HCT116 (cell line): Measurements from ENCODE around the gene SLC9A9. TPM values are rescaled to one million over a fixed set of nuclear protein-coding genes. Genes with fewer than 3 reads are reported as not detected.

Experiments used
- ATAC-seq: fragments of 200-7000 bp; cut with Tn5 transposase; 2 replicates; pipeline ENCODE4 v1.9.1; 2020; ENCODE audit warnings: mild to moderate bottlenecking, moderate library complexity
- BruUV-seq: library from RNA; stranded (reverse); fragments of 400-500 nt; replicated peaks from 2 replicates; lab custom pipeline; 2021; lab: Mats Ljungman, UMichigan
- CTCF ChIA-PET: fragments of 300-600 bp; sonication (Branson Sonifier 250); formaldehyde crosslinking; loops from one replicate; lab custom pipeline; 2021; ENCODE audit warnings: antibody characterized with exemption; lab: Charles Lee
- POLR2A ChIA-PET: fragments of 300-600, 350-600 bp; sonication (Branson Sonifier 250); formaldehyde crosslinking; loops from one replicate; lab custom pipeline; 2021; ENCODE audit warnings: antibody characterized with exemption; lab: Charles Lee
- RAD21 ChIA-PET, 2 experiments: fragments of 300-600 bp; sonication (Branson Sonifier 250); formaldehyde crosslinking; loops; one replicate each; lab custom pipeline; 2023; ENCODE audit warnings: low total read pairs in 2 of 2; ENCODE audit not compliant: uncharacterized antibody in 2 of 2, unreplicated experiment in 2 of 2, low non-redundant PET in 1 of 2; lab: Charles Lee
- DNase-seq: peaks from one replicate; pipeline ENCODE4 v3.0.0-alpha.2; 2010; ENCODE audit warnings: low read depth, low spot score
- H2AFZ ChIP-seq: fragments of 200-600 bp; shearing (Covaris generic), sonication (generic); 2 replicates; pipeline ENCODE4 v1.6.1; 2017; ENCODE audit warnings: low read depth, mixed run types, mixed read lengths, antibody characterized with exemption, low read length; ENCODE audit not compliant: poor library complexity, severe bottlenecking
- H3K27ac ChIP-seq: 2 replicates; pipeline ENCODE4 v1.5.1; 2012; ENCODE audit warnings: low read depth, low read length
- H3K27me3 ChIP-seq: fragments of 200-600 bp; sonication (generic); 2 replicates; pipeline ENCODE4 v1.6.1; 2016; ENCODE audit warnings: mixed run types, low read length, mixed read lengths; ENCODE audit not compliant: insufficient read depth
- H3K36me3 ChIP-seq, 2 experiments: fragments of 200-500 bp in 1 of 2; fragments of 200-600 bp in 1 of 2; sonication (Bioruptor generic) in 1 of 2; sonication (generic) in 1 of 2; 2 replicates each; pipeline versions ENCODE4 v1.5.1 to v1.6.1; 2014 to 2016; ENCODE audit warnings: low read length in 2 of 2, inconsistent platforms in 1 of 2, mixed read lengths in 1 of 2, mixed run types in 1 of 2; ENCODE audit not compliant: insufficient read depth in 2 of 2, control insufficient read depth in 1 of 2
- H3K4me1 ChIP-seq, 2 experiments: fragments of 200-600 bp in 1 of 2; sonication (generic) in 1 of 2; 2 replicates each; pipeline versions ENCODE4 v1.5.1 to v1.6.1; 2012 to 2017; ENCODE audit warnings: low read length in 2 of 2, inconsistent platforms in 1 of 2, mild to moderate bottlenecking in 1 of 2, mixed read lengths in 1 of 2, mixed run types in 1 of 2, moderate library complexity in 1 of 2; ENCODE audit not compliant: insufficient read depth in 2 of 2, control insufficient read depth in 1 of 2
- H3K4me2 ChIP-seq: fragments of 200-600 bp; sonication (generic); 2 replicates; pipeline ENCODE4 v1.6.1; 2017; ENCODE audit warnings: mixed run types, low read length, mixed read lengths
- H3K4me3 ChIP-seq, 2 experiments: fragments of 200-600 bp in 1 of 2; sonication (generic) in 1 of 2; replicated peaks in 1 of 2; 2 replicates each; pipeline ENCODE4 v1.5.1; 2011 to 2016; ENCODE audit warnings: low read length in 2 of 2, control low read depth in 1 of 2, low read depth in 1 of 2, mild to moderate bottlenecking in 1 of 2, mixed read lengths in 1 of 2, mixed run types in 1 of 2
- H3K79me2 ChIP-seq: fragments of 200-600 bp; sonication (generic); 2 replicates; pipeline ENCODE4 v1.6.1; 2017; ENCODE audit warnings: mild to moderate bottlenecking, mixed run types, low read length, moderate library complexity, mixed read lengths; ENCODE audit not compliant: insufficient read depth
- H3K9ac ChIP-seq: fragments of 200-600 bp; sonication (generic); 2 replicates; pipeline ENCODE4 v1.6.1; 2016; ENCODE audit warnings: low read length, mixed read lengths
- H3K9me2 ChIP-seq: fragments of 200-600 bp; sonication (generic), shearing (Covaris generic); 2 replicates; pipeline ENCODE4 v1.6.1; 2017; ENCODE audit warnings: mixed run types, mild to moderate bottlenecking, moderate library complexity; ENCODE audit not compliant: insufficient read depth
- H3K9me3 ChIP-seq, 2 experiments: fragments of 200-500 bp in 1 of 2; fragments of 200-600 bp in 1 of 2; sonication (Bioruptor generic) in 1 of 2; sonication (generic) in 1 of 2; 2 replicates each; pipeline ENCODE4 v1.6.1; 2014 to 2017; ENCODE audit warnings: low read length in 2 of 2, mixed read lengths in 2 of 2, inconsistent platforms in 1 of 2, low read depth in 1 of 2, mild to moderate bottlenecking in 1 of 2, mixed run types in 1 of 2, moderate library complexity in 1 of 2; ENCODE audit not compliant: control insufficient read depth in 1 of 2, insufficient read depth in 1 of 2
- H4K20me1 ChIP-seq: fragments of 200-600 bp; sonication (generic), shearing (Covaris generic); 2 replicates; pipeline ENCODE4 v1.6.1; 2017; ENCODE audit warnings: mixed run types, mild to moderate bottlenecking, moderate library complexity; ENCODE audit not compliant: insufficient read depth
- CEBPB ChIP-seq: IDR thresholded peaks from 2 replicates; pipeline ENCODE4 v1.6.1; 2012; ENCODE audit warnings: low read depth
- CTCF ChIP-seq, 3 experiments: fragments of 200-600 bp in 1 of 3; sonication (generic) in 1 of 3; IDR thresholded peaks in 2 of 3; conservative IDR thresholded peaks in 1 of 3; 2 replicates each; pipeline ENCODE4 v1.5.1; 2012 to 2017; ENCODE audit warnings: low read depth in 2 of 3, low read length in 2 of 3, antibody characterized with exemption in 1 of 3, borderline replicate concordance in 1 of 3, control low read depth in 1 of 3, mild to moderate bottlenecking in 1 of 3, mixed read lengths in 1 of 3, mixed run types in 1 of 3, moderate library complexity in 1 of 3; ENCODE audit not compliant: insufficient read depth in 1 of 3
- ELF1 ChIP-seq: IDR thresholded peaks from 2 replicates; pipeline ENCODE4 v1.6.1; 2012; ENCODE audit warnings: low read depth, borderline replicate concordance
- EZH2 ChIP-seq: fragments of 200-600 bp; sonication (generic); IDR thresholded peaks from 2 replicates; pipeline ENCODE4 v1.6.1; 2017; ENCODE audit warnings: antibody characterized with exemption, mixed run types
- EZH2phosphoT487 ChIP-seq: fragments of 200-600 bp; IDR thresholded peaks from 2 replicates; pipeline ENCODE4 v1.6.1; 2018; ENCODE audit warnings: antibody characterized with exemption, borderline replicate concordance
- FOSL1 ChIP-seq: IDR thresholded peaks from 2 replicates; pipeline ENCODE4 v1.6.1; 2012; ENCODE audit warnings: low read depth
- JUND ChIP-seq: IDR thresholded peaks from 2 replicates; pipeline ENCODE4 v1.6.1; 2012
- MAX ChIP-seq: IDR thresholded peaks from 2 replicates; pipeline ENCODE4 v1.6.1; 2012
- RAD21 ChIP-seq: IDR thresholded peaks from 2 replicates; pipeline ENCODE4 v1.6.1; 2012; ENCODE audit warnings: low read depth, mild to moderate bottlenecking
- SP1 ChIP-seq: IDR thresholded peaks from 2 replicates; pipeline ENCODE4 v1.6.1; 2012; ENCODE audit warnings: low read depth
- TCF7L2 ChIP-seq: IDR thresholded peaks from 2 replicates; pipeline ENCODE4 v1.7.0; 2011; ENCODE audit warnings: borderline replicate concordance, inconsistent platforms; ENCODE audit not compliant: insufficient read depth, insufficient read length; ENCODE audit errors: extremely low read depth
- YY1 ChIP-seq: IDR thresholded peaks from 2 replicates; pipeline ENCODE4 v1.6.1; 2011; ENCODE audit warnings: low read length, low read depth, moderate library complexity, mild to moderate bottlenecking; ENCODE audit not compliant: insufficient replicate concordance; ENCODE audit errors: extremely low read depth
- ZBTB33 ChIP-seq: IDR thresholded peaks from 2 replicates; pipeline ENCODE4 v1.6.1; 2011; ENCODE audit warnings: mild to moderate bottlenecking, low read length, moderate library complexity; ENCODE audit not compliant: insufficient replicate concordance; ENCODE audit errors: extremely low read depth
- ZFX ChIP-seq: fragments of 450-650 bp; IDR thresholded peaks from 2 replicates; pipeline ENCODE4 v1.6.1; 2017
- ZNF274 ChIP-seq: fragments of 200-500 bp; sonication (Bioruptor generic); IDR thresholded peaks from 2 replicates; pipeline ENCODE4 v1.6.1; 2014; ENCODE audit warnings: mild to moderate bottlenecking, low read depth, low read length, inconsistent platforms
- intact Hi-C: fragments of 100-400 bp; cut with micrococcal nuclease; formaldehyde crosslinking; loops from 2 replicates; pipeline ENCODE4 v1.10.0; 2022
- total RNA-seq: library from RNA; stranded (reverse); gene quantifications from one replicate; pipeline ENCODE4 v1.2.1, GENCODE V29; 2021; ENCODE audit not compliant: unreplicated experiment
- TF ChIP-seq, protein P1 (sequence below): IDR thresholded peaks from 2 replicates; pipeline ENCODE4 v1.6.1; 2012; ENCODE audit warnings: low read depth

The SLC9A9 gene
- total RNA-seq, 1 experiment from 2014 or later, result 0.20 TPM

DNA sequence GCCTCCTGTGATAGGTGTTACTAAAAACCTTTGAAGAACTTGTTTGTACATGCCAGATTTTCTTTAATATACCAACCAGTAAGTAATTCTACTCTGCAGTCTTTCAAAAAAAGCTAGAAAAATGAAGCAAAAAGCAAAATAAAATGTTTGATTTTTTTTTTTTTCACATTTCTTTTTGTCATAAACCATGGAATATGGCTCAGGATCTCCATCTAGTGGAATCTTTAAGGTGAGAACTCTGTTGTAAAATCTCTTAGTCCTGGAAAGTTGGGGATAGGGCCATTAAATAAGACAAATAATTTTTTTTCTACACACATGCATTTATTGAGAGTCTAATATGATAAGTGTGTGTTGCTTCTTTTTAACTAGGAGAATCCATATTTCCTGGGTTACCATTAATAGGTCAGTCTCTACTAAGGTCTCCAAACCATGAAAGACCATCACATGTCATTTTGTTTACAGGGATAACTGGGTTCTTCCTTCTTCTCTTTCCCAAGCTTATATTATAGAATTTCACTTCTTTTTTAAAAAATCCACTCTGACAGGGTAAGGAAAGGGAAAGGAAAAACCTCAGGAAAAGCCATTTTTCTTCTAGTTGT lies 84.6 kb downstream of the SLC9A9 start:
- ChIA-PET POLR2A (no interaction called here), RAD21 (no interaction called here), CTCF (interaction anchor here (0.7 to 1.5 kb wide), 3 partner anchors 10 to 115 kb away, joined by 3 to 6 read pairs (median 4); no protein-coding TSS in a partner anchor)
- Histone ChIP-seq H4K20me1 (no peaks in the 10 kb centered on the region), H3K27ac (no peak overlapping the region), H3K79me2 (no peaks in the 10 kb centered on the region), H3K4me1 (no peaks in the 10 kb centered on the region), H3K9ac (no peak overlapping the region), H3K36me3 (no peaks in the 10 kb centered on the region), H3K9me2 (no peaks in the 10 kb centered on the region), H3K4me2 (no peak overlapping the region), H3K9me3 (no peaks in the 10 kb centered on the region), H3K4me3 (no peak overlapping the region), H3K27me3 (no peaks in the 10 kb centered on the region), H2AFZ (no peak overlapping the region)
- intact Hi-C loops, result no loop called here
- peak; percentile 60; the same call in 1 of the 2 replicates for ATAC-seq
- TF ChIP-seq YY1 (no peak), SP1 (no peak), CTCF (IDR thresholded peaks at IDR 0.05 in 2 of 3, conservative IDR thresholded peaks at IDR 0.05 in 1 of 3; ENCODE audit: borderline replicate concordance in 1 of 3, insufficient read depth in 1 of 3, low read depth in 2 of 3, low read length in 2 of 3) (peak; percentile 34 to 54 (median 42); a peak in 5 of 6 replicates), CEBPB (no peak), EZH2 (no peak), ZNF274 (no peak), ZFX (no peak), FOSL1 (no peak), EZH2phosphoT487 (no peak), ELF1 (no peak), TCF7L2 (no peak), JUND (no peak), RAD21 (peak; percentile 58), ZBTB33 (no peak), MAX (no peak)
- TF ChIP-seq, protein P1, sequence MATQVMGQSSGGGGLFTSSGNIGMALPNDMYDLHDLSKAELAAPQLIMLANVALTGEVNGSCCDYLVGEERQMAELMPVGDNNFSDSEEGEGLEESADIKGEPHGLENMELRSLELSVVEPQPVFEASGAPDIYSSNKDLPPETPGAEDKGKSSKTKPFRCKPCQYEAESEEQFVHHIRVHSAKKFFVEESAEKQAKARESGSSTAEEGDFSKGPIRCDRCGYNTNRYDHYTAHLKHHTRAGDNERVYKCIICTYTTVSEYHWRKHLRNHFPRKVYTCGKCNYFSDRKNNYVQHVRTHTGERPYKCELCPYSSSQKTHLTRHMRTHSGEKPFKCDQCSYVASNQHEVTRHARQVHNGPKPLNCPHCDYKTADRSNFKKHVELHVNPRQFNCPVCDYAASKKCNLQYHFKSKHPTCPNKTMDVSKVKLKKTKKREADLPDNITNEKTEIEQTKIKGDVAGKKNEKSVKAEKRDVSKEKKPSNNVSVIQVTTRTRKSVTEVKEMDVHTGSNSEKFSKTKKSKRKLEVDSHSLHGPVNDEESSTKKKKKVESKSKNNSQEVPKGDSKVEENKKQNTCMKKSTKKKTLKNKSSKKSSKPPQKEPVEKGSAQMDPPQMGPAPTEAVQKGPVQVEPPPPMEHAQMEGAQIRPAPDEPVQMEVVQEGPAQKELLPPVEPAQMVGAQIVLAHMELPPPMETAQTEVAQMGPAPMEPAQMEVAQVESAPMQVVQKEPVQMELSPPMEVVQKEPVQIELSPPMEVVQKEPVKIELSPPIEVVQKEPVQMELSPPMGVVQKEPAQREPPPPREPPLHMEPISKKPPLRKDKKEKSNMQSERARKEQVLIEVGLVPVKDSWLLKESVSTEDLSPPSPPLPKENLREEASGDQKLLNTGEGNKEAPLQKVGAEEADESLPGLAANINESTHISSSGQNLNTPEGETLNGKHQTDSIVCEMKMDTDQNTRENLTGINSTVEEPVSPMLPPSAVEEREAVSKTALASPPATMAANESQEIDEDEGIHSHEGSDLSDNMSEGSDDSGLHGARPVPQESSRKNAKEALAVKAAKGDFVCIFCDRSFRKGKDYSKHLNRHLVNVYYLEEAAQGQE, result no peak
- DNase-seq, result no peak
- BruUV-seq, result no TSS peak
